HepG2 (cell line): ENCODE measurements around the gene CNNM4. TPM values are rescaled to one million over a fixed set of nuclear protein-coding genes. Genes with fewer than 3 reads are reported as not detected.

ENCODE experiments used
- AGO1 ChIP-seq: fragments of 200-400 bp; formaldehyde crosslinking; IDR thresholded peaks from 2 replicates; pipeline ENCODE4 v1.6.1; 2017; ENCODE audit warnings: mild to moderate bottlenecking, low read depth, low read length, moderate library complexity; ENCODE audit not compliant: poor library complexity, severe bottlenecking
- ARID4A ChIP-seq: sonication (generic); formaldehyde crosslinking; IDR thresholded peaks from 2 replicates; pipeline ENCODE4 v1.5.0; 2020; ENCODE audit warnings: mild to moderate bottlenecking, missing genetic modification reagents, borderline replicate concordance
- ATAD3A ChIP-seq: sonication (generic); formaldehyde crosslinking; IDR thresholded peaks from 2 replicates; pipeline ENCODE4 v1.4.0; 2020; ENCODE audit warnings: missing genetic modification reagents
- EZH2 ChIP-seq: conservative IDR thresholded peaks from 2 replicates; pipeline ENCODE4 v1.6.1; 2012; ENCODE audit warnings: mild to moderate bottlenecking, low read depth, low read length, moderate library complexity
- GATA4 ChIP-seq: sonication (generic); IDR thresholded peaks from 2 replicates; pipeline ENCODE4 v1.6.1; 2016; ENCODE audit warnings: antibody characterized with exemption, low read depth, borderline replicate concordance
- GPN1 ChIP-seq: sonication (generic); formaldehyde crosslinking; IDR thresholded peaks from 2 replicates; pipeline ENCODE4 v1.5.1; 2020; ENCODE audit warnings: missing genetic modification reagents, borderline replicate concordance
- MEIS1 ChIP-seq: sonication (generic); formaldehyde crosslinking; IDR thresholded peaks from 2 replicates; pipeline ENCODE4 v1.9.0; 2021; ENCODE audit warnings: mild to moderate bottlenecking, missing genetic modification reagents, moderate library complexity, borderline replicate concordance
- MYPOP ChIP-seq: sonication (generic); formaldehyde crosslinking; IDR thresholded peaks from 2 replicates; pipeline ENCODE4 v1.8.1; 2023; ENCODE audit warnings: mild to moderate bottlenecking, moderate library complexity, missing genetic modification reagents
- RCOR2 ChIP-seq: IDR thresholded peaks from 2 replicates; pipeline ENCODE4 v1.6.1; 2016; ENCODE audit warnings: missing biosample characterization, missing genetic modification reagents
- RFXANK ChIP-seq: IDR thresholded peaks from 2 replicates; pipeline ENCODE4 v1.6.1; 2016
- SALL1 ChIP-seq: sonication (generic); formaldehyde crosslinking; IDR thresholded peaks from 2 replicates; pipeline ENCODE4 v1.8.0; 2022; ENCODE audit warnings: mild to moderate bottlenecking, missing genetic modification reagents
- TEF ChIP-seq: sonication (generic); formaldehyde crosslinking; IDR thresholded peaks from 2 replicates; pipeline ENCODE4 v1.5.0; 2020; ENCODE audit warnings: missing genetic modification reagents
- ZNF142 ChIP-seq: sonication (generic); formaldehyde crosslinking; IDR thresholded peaks from 2 replicates; pipeline ENCODE4 v1.4.0; 2020; ENCODE audit warnings: missing genetic modification reagents
- ZNF224 ChIP-seq: sonication (generic); formaldehyde crosslinking; IDR thresholded peaks from 2 replicates; pipeline ENCODE4 v1.5.0; 2020; ENCODE audit warnings: mild to moderate bottlenecking, missing genetic modification reagents
- ZNF512 ChIP-seq: sonication (generic); formaldehyde crosslinking; IDR thresholded peaks from 2 replicates; pipeline ENCODE4 v1.4.0; 2020; ENCODE audit warnings: mild to moderate bottlenecking, missing genetic modification reagents
- polyA plus RNA-seq, 8 experiments: library from polyadenylated mRNA; depleted of rRNA in 3 of 8; stranded (reverse) in 7 of 8; unstranded in 1 of 8; fragments of >200 nt; fragmentation: Illumina TruSeq in 4 of 8; extraction: Trizol in 4 of 8; gene quantifications; 2 replicates each; pipeline versions ENCODE4 v1.2.1 to v1.2.3, GENCODE V29; 2011 to 2016; ENCODE audit warnings: low read depth in 4 of 8, missing spikeins in 1 of 8, mixed read lengths in 1 of 8; ENCODE audit not compliant: insufficient read depth in 1 of 8
- total RNA-seq, 5 experiments: library from RNA; depleted of rRNA; stranded (reverse); fragments of >200 nt; fragmentation: Illumina TruSeq; extraction: Trizol; gene quantifications; 2 replicates each; pipeline ENCODE4 v1.2.3, GENCODE V29; 2016; ENCODE audit warnings: low read depth in 1 of 5

Gene CNNM4
- total and polyA plus RNA-seq, 2 of the 13 experiments (the other 11 are each of a cell fraction or from before 2014, with no cell fraction given), result 5.9 to 8.4 TPM

GRCh38 chr2:96801005-96801785, 40.5 kb downstream of the CNNM4 start (continued):
- TF ChIP-seq GATA4, result no peak
- no peak for TF ChIP-seq RFXANK (CRISPR knock-in tag)
- no peak for TF ChIP-seq ZNF224 (CRISPR knock-in tag)
- no peak for TF ChIP-seq ATAD3A (CRISPR knock-in tag)
- TF ChIP-seq SALL1 (CRISPR knock-in tag), result peak; percentile 84
- no peak; the same call in 1 of the 2 replicates for TF ChIP-seq GPN1
- 0 out of 2 replicates have a peak, but pooled peaks have one; percentile 74 for TF ChIP-seq MEIS1 (CRISPR knock-in tag)
- TF ChIP-seq EZH2, result no peak
- TF ChIP-seq TEF, result no peak
- no peak for TF ChIP-seq AGO1
- TF ChIP-seq RCOR2 (CRISPR knock-in tag), result no peak
- peak; percentile 59; the same call in 1 of the 2 replicates for TF ChIP-seq ARID4A
- TF ChIP-seq ZNF512 (CRISPR knock-in tag), result no peak
- no peak for TF ChIP-seq ZNF142
- no peak for TF ChIP-seq MYPOP (CRISPR knock-in tag)
